GM19395 (cell line): ENCODE results near the gene OR10H2.
"Not testable (repeated sequence)": the region's sequence is repeated elsewhere in the genome, so short reads cannot be mapped to it uniquely, and the experiment has no call there.

Experiments used
- ATAC-seq: cut with Tn5 transposase; IDR thresholded peaks from one replicate; pipeline ENCODE4 v1.9.1; 2021; ENCODE audit warnings: mild to moderate bottlenecking, moderate library complexity; ENCODE audit not compliant: unreplicated experiment

Gene OR10H2

GRCh38 chr19:15727724-15728123 lies at the start of gene OR10H2:
OR10H2 (plus strand) TSS chr19:15728024; CDS start chr19:15728044, 20 bp downstream.
- ATAC-seq = no peak

GRCh38 chr19:15679089-15679488 lies 48.7 kb upstream of the OR10H2 start:
- no peak for ATAC-seq

GRCh38 chr19:15679865-15680264 lies 48.0 kb upstream of the OR10H2 start:
- ATAC-seq = not testable (repeated sequence)

- ATAC-seq = no peak
Observed at GRCh38 chr19:15680478-15681322, 47.1 kb upstream of the OR10H2 start.

GRCh38 chr19:15683411-15683810 lies 44.4 kb upstream of the OR10H2 start:
- ATAC-seq = no peak

- ATAC-seq = no peak
Observed at GRCh38 chr19:15684828-15685227, 43.0 kb upstream of the OR10H2 start.

- no peak for ATAC-seq
Observed at GRCh38 chr19:15696654-15697194, 31.1 kb upstream of the OR10H2 start.

GRCh38 chr19:15701757-15702533 lies 25.9 kb upstream of the OR10H2 start:
- no peak for ATAC-seq

- ATAC-seq = no peak
Observed at GRCh38 chr19:15702534-15702930, 25.3 kb upstream of the OR10H2 start.

- ATAC-seq = no peak
Observed at GRCh38 chr19:15714638-15715037, 13.2 kb upstream of the OR10H2 start.

- ATAC-seq = no peak
Observed at GRCh38 chr19:15715642-15716041, 12.2 kb upstream of the OR10H2 start.

- ATAC-seq = no peak
Observed at GRCh38 chr19:15717809-15718208, 10.0 kb upstream of the OR10H2 start.

GRCh38 chr19:15721268-15721667 lies 6.6 kb upstream of the OR10H2 start:
- ATAC-seq = no peak

- no peak for ATAC-seq
Observed at GRCh38 chr19:15722956-15723355, 4.9 kb upstream of the OR10H2 start.

GRCh38 chr19:15730538-15730937 lies 2.7 kb downstream of the OR10H2 start:
- ATAC-seq = no peak

GRCh38 chr19:15732388-15732787 lies 4.6 kb downstream of the OR10H2 start:
- no peak for ATAC-seq

GRCh38 chr19:15733895-15734294 lies 6.1 kb downstream of the OR10H2 start:
- no peak for ATAC-seq

GRCh38 chr19:15737722-15738121 lies 9.9 kb downstream of the OR10H2 start, which contains the start of gene OR10H3:
OR10H3 (plus strand) TSS chr19:15737985; CDS start chr19:15741393, 3,408 bp downstream.
- ATAC-seq = no peak

GRCh38 chr19:15740785-15741184 lies 13.0 kb downstream of the OR10H2 start:
- ATAC-seq = no peak

- ATAC-seq = no peak
Observed at GRCh38 chr19:15748239-15748638, 20.4 kb downstream of the OR10H2 start.

GRCh38 chr19:15758379-15758778 lies 30.6 kb downstream of the OR10H2 start:
- no peak for ATAC-seq
